Adrenal gland (tissue), 5 donors: ENCODE measurements around the gene SNAP47.

Experiments
- CTCF ChIP-seq, 6 experiments: fragments of 450-650 bp in 4 of 6; fragments of 200-600 bp in 2 of 6; sonication (generic) in 1 of 6; IDR thresholded peaks; 1 replicate in 5 of 6; 2 replicates in 1 of 6; pipeline versions ENCODE4 v1.5.1 to v1.8.0; 2016 to 2021; ENCODE audit warnings: antibody characterized with exemption in 6 of 6, mild to moderate bottlenecking in 2 of 6, moderate library complexity in 1 of 6
- POLR2A ChIP-seq, 2 donors: fragments of 450-650 bp; IDR thresholded peaks; one replicate each; pipeline ENCODE4 v1.6.1; 2017; ENCODE audit warnings: antibody characterized with exemption in 2 of 2, mild to moderate bottlenecking in 2 of 2, moderate library complexity in 1 of 2
- donor health status: DM: no; HTN: no; CAD: no.

GRCh38 chr1:227738820-227739219 is 3.6 kb downstream of the SNAP47 start:
- TF ChIP-seq CTCF (IDR thresholded peaks at IDR 0.05) (no peak), POLR2A (IDR thresholded peaks at IDR 0.05) (no peak)
